ENCODE results near the gene PSMA2. TPM values are rescaled to one million over a fixed set of nuclear protein-coding genes. Genes with fewer than 3 reads are reported as not detected.

The PSMA2 gene
- total RNA-seq, 1 experiment from 2014 or later: 159 TPM

- H3K4me1 Mint-ChIP-seq (ENCODE audit: low read depth, unreplicated experiment): peaks cover 10% of the 10 kb centered on the region
- intact Hi-C loops (cut with micrococcal nuclease; ENCODE audit: unreplicated experiment): no loop called here
- TF ChIP-seq, protein P1, sequence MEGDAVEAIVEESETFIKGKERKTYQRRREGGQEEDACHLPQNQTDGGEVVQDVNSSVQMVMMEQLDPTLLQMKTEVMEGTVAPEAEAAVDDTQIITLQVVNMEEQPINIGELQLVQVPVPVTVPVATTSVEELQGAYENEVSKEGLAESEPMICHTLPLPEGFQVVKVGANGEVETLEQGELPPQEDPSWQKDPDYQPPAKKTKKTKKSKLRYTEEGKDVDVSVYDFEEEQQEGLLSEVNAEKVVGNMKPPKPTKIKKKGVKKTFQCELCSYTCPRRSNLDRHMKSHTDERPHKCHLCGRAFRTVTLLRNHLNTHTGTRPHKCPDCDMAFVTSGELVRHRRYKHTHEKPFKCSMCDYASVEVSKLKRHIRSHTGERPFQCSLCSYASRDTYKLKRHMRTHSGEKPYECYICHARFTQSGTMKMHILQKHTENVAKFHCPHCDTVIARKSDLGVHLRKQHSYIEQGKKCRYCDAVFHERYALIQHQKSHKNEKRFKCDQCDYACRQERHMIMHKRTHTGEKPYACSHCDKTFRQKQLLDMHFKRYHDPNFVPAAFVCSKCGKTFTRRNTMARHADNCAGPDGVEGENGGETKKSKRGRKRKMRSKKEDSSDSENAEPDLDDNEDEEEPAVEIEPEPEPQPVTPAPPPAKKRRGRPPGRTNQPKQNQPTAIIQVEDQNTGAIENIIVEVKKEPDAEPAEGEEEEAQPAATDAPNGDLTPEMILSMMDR (IDR thresholded peaks at IDR 0.05; ENCODE audit: insufficient read depth in 1 of 2, low read depth in 1 of 2, low read length in 1 of 2, severe bottlenecking in 1 of 2, unreplicated experiment in 1 of 2): no peak
- no peaks in the 10 kb centered on the region for H3K9me3 ChIP-seq
- DNase-seq: no peak
- H3K4me3 ChIP-seq (ENCODE audit: low read depth, low read length): no peak overlapping the region
- BruUV-seq (replicated peaks): no TSS peak
- ChIA-PET CTCF (no interaction called here), POLR2A (no interaction called here)
- H3K4me3 Mint-ChIP-seq (ENCODE audit: unreplicated experiment): no peak overlapping the region
- peaks cover 5% of the 10 kb centered on the region for H3K4me1 ChIP-seq
- H3K27me3 ChIP-seq (replicated peaks; ENCODE audit: control insufficient read depth, insufficient read depth, low read length): no peaks in the 10 kb centered on the region
- no peaks in the 10 kb centered on the region for H3K36me3 ChIP-seq (ENCODE audit: control insufficient read depth, insufficient read depth, low read length)
- H3K9me3 Mint-ChIP-seq (ENCODE audit: unreplicated experiment): no peaks in the 10 kb centered on the region
- peaks cover 4% of the 10 kb centered on the region for H3K27me3 Mint-ChIP-seq (ENCODE audit: insufficient read depth, unreplicated experiment)
- no peak overlapping the region for H3K27ac Mint-ChIP-seq (ENCODE audit: unreplicated experiment)
- peaks cover 13% of the 10 kb centered on the region for H3K36me3 Mint-ChIP-seq (ENCODE audit: insufficient read depth, unreplicated experiment)
These were observed 48.0 kb downstream of the PSMA2 start for GRCh38 chr7:42883950-42884349.

DNA sequence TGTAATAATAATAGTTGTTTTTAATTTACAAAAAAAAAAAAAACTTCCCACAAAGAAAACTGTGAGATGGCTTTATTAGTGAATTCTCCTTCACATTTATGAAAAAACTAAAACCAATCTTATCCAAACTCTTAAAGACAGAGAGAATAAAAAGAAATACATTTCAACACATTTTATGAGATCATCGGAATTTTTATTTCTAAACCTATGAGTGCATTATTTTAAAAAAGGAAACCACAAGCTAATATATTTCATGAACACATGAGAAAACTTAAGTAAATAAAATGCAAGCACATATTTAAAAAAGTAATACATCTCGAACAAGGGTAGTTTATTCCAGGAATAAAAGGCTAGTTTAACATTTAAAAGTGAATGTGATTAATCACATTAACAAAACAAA, 51.6 kb downstream of the PSMA2 start:
- Histone ChIP-seq H3K27me3 (replicated peaks; ENCODE audit: control insufficient read depth, insufficient read depth, low read length) (no peaks in the 10 kb centered on the region), H3K4me3 (ENCODE audit: low read depth, low read length) (no peak overlapping the region), H3K36me3 (ENCODE audit: control insufficient read depth, insufficient read depth, low read length) (no peaks in the 10 kb centered on the region), H3K4me1 (no peaks in the 10 kb centered on the region), H3K9me3 (no peaks in the 10 kb centered on the region)
- peaks cover 4% of the 10 kb centered on the region for H3K27me3 Mint-ChIP-seq (ENCODE audit: insufficient read depth, unreplicated experiment)
- TF ChIP-seq, protein P1 (IDR thresholded peaks at IDR 0.05; ENCODE audit: insufficient read depth in 1 of 2, low read depth in 1 of 2, low read length in 1 of 2, severe bottlenecking in 1 of 2, unreplicated experiment in 1 of 2): no peak
- H3K27ac Mint-ChIP-seq (ENCODE audit: unreplicated experiment): no peak overlapping the region
- H3K9me3 Mint-ChIP-seq (ENCODE audit: unreplicated experiment): no peaks in the 10 kb centered on the region
- CTCF ChIA-PET: no interaction called here
- H3K4me3 Mint-ChIP-seq (ENCODE audit: unreplicated experiment): no peak overlapping the region
- no peaks in the 10 kb centered on the region for H3K4me1 Mint-ChIP-seq (ENCODE audit: low read depth, unreplicated experiment)
- BruUV-seq (replicated peaks): no TSS peak
- no peaks in the 10 kb centered on the region for H3K36me3 Mint-ChIP-seq (ENCODE audit: insufficient read depth, unreplicated experiment)
- POLR2A ChIA-PET: no interaction called here
- intact Hi-C loops (cut with micrococcal nuclease; ENCODE audit: unreplicated experiment): no loop called here
- no peak for DNase-seq

GRCh38 chr7:42878303-42878702, 53.7 kb downstream of the PSMA2 start:
- no peaks in the 10 kb centered on the region for H3K27me3 ChIP-seq (replicated peaks; ENCODE audit: control insufficient read depth, insufficient read depth, low read length)
- intact Hi-C loops (cut with micrococcal nuclease; ENCODE audit: unreplicated experiment): no loop called here
- H3K4me1 Mint-ChIP-seq (ENCODE audit: low read depth, unreplicated experiment): no peaks in the 10 kb centered on the region
- no peak overlapping the region for H3K27ac Mint-ChIP-seq (ENCODE audit: unreplicated experiment)
- no peak overlapping the region for H3K4me3 ChIP-seq (ENCODE audit: low read depth, low read length)
- no peaks in the 10 kb centered on the region for H3K9me3 ChIP-seq
- BruUV-seq (replicated peaks): no TSS peak
- no peaks in the 10 kb centered on the region for H3K36me3 Mint-ChIP-seq (ENCODE audit: insufficient read depth, unreplicated experiment)
- H3K27me3 Mint-ChIP-seq (ENCODE audit: insufficient read depth, unreplicated experiment): peaks cover 4% of the 10 kb centered on the region
- no peak overlapping the region for H3K4me3 Mint-ChIP-seq (ENCODE audit: unreplicated experiment)
- DNase-seq: no peak
- ChIA-PET POLR2A (no interaction called here), CTCF (interaction anchor here (0.9 kb wide), 1 partner anchor 938 kb away, joined by 3 read pairs; no protein-coding TSS in a partner anchor)
- H3K9me3 Mint-ChIP-seq (ENCODE audit: unreplicated experiment): no peaks in the 10 kb centered on the region
- H3K36me3 ChIP-seq (ENCODE audit: control insufficient read depth, insufficient read depth, low read length): no peaks in the 10 kb centered on the region
- no peaks in the 10 kb centered on the region for H3K4me1 ChIP-seq
- TF ChIP-seq, protein P1 (IDR thresholded peaks at IDR 0.05; ENCODE audit: insufficient read depth in 1 of 2, low read depth in 1 of 2, low read length in 1 of 2, severe bottlenecking in 1 of 2, unreplicated experiment in 1 of 2): no peak

All from Caco-2 (cell line).